HepG2 (cell line): ENCODE results near the gene EFCAB11. TPM values are rescaled to one million over a fixed set of nuclear protein-coding genes. Genes with fewer than 3 reads are reported as not detected.
A peak's percentile ranks its signal among the peaks of the same experiment; 100 is the strongest.

Source experiments
- ATAC-seq: fragments of 200-7000 bp; cut with Tn5 transposase; 3 replicates; pipeline ENCODE4 v1.9.1; 2020; ENCODE audit warnings: mild to moderate bottlenecking, moderate library complexity
- BruUV-seq: library from RNA; stranded (reverse); fragments of 400-500 nt; replicated peaks from 2 replicates; lab custom pipeline; 2021; lab: Mats Ljungman, UMichigan
- CTCF ChIA-PET: fragments of 300-600 bp; formaldehyde crosslinking; extraction: SDS; loops from one replicate; lab custom pipeline; 2021; ENCODE audit warnings: low total read pairs, inconsistent platforms, low intra/inter-chr PET ratio; lab: Yijun Ruan, JAX
- POLR2A ChIA-PET: fragments of 350-600 bp; sonication (Branson Sonifier 250); formaldehyde crosslinking; loops from one replicate; lab custom pipeline; 2020; ENCODE audit warnings: antibody characterized with exemption, inconsistent platforms; lab: Yijun Ruan, JAX
- DNase-seq: peaks from one replicate; pipeline ENCODE4 v3.0.0-alpha.2; 2015; ENCODE audit warnings: low spot score
- FAIRE-seq: peaks from 3 replicates; lab custom pipeline; 2011; peaks lifted over from hg19 to GRCh38; lab: Jason Lieb, UNC
- H2AFZ ChIP-seq: one replicate; pipeline ENCODE4 v1.6.1; 2011; ENCODE audit warnings: low read length, inconsistent platforms
- H3K27ac ChIP-seq: fragments of 300-600 bp; 3 replicates; pipeline ENCODE4 v1.8.0; 2011; ENCODE audit warnings: mixed run types, mild to moderate bottlenecking, mixed read lengths, low read length, inconsistent platforms; ENCODE audit not compliant: insufficient read depth; ENCODE audit errors: extremely low read length
- H3K27me3 ChIP-seq, 2 experiments: fragments of 200-600 bp in 1 of 2; 2 replicates in 1 of 2; 3 replicates in 1 of 2; pipeline versions ENCODE4 v1.6.0 to v1.8.0; 2011; ENCODE audit warnings: low read length in 2 of 2, mild to moderate bottlenecking in 2 of 2, moderate library complexity in 2 of 2, inconsistent platforms in 1 of 2; ENCODE audit not compliant: insufficient read depth in 2 of 2, control insufficient read depth in 1 of 2
- H3K36me3 ChIP-seq, 2 experiments: fragments of 200-600 bp in 1 of 2; replicated peaks in 1 of 2; 2 replicates in 1 of 2; 3 replicates in 1 of 2; pipeline versions ENCODE4 v1.5.1 to v1.8.0; 2011; ENCODE audit warnings: low read length in 2 of 2, inconsistent platforms in 1 of 2; ENCODE audit not compliant: insufficient read depth in 2 of 2, control insufficient read depth in 1 of 2
- H3K4me1 ChIP-seq: 2 replicates; pipeline ENCODE4 v1.5.1; 2012; ENCODE audit warnings: low read length, inconsistent platforms; ENCODE audit not compliant: insufficient read depth
- H3K4me2 ChIP-seq: 2 replicates; pipeline ENCODE4 v1.6.0; 2011; ENCODE audit warnings: low read depth, low read length, inconsistent platforms
- H3K4me3 ChIP-seq, 3 experiments: fragments of 200-600 bp in 1 of 3; sonication (generic), shearing (Covaris generic) in 1 of 3; replicated peaks in 1 of 3; 2 replicates each; pipeline ENCODE4 v1.5.1; 2011 to 2016; ENCODE audit warnings: low read length in 3 of 3, inconsistent platforms in 2 of 3, low read depth in 2 of 3, mild to moderate bottlenecking in 2 of 3, control low read depth in 1 of 3, mixed read lengths in 1 of 3; ENCODE audit not compliant: insufficient read depth in 1 of 3
- H3K79me2 ChIP-seq: one replicate; pipeline ENCODE4 v1.6.1; 2011; ENCODE audit warnings: low read length, inconsistent platforms; ENCODE audit not compliant: insufficient read depth
- H3K9ac ChIP-seq: 2 replicates; pipeline ENCODE4 v1.6.0; 2011; ENCODE audit warnings: mild to moderate bottlenecking, low read depth, low read length, inconsistent platforms; ENCODE audit not compliant: insufficient read depth
- H3K9me3 ChIP-seq: 2 replicates; pipeline ENCODE4 v1.5.1; 2012; ENCODE audit warnings: mild to moderate bottlenecking, low read length
- H4K20me1 ChIP-seq: 2 replicates; pipeline ENCODE4 v1.6.0; 2011; ENCODE audit warnings: inconsistent platforms, mild to moderate bottlenecking, low read length, moderate library complexity; ENCODE audit not compliant: insufficient read depth
- FOSL2 ChIP-seq: sonication (generic); formaldehyde crosslinking; IDR thresholded peaks from 2 replicates; pipeline ENCODE4 v1.4.0; 2020; ENCODE audit warnings: missing genetic modification reagents
- NFIB ChIP-seq: sonication (generic); formaldehyde crosslinking; IDR thresholded peaks from 2 replicates; pipeline ENCODE4 v1.9.0; 2021; ENCODE audit warnings: missing genetic modification reagents, mild to moderate bottlenecking, borderline replicate concordance
- TFDP2 ChIP-seq: sonication (generic); formaldehyde crosslinking; IDR thresholded peaks from 2 replicates; pipeline ENCODE4 v1.4.0; 2020; ENCODE audit warnings: missing genetic modification reagents
- ZMYM3 ChIP-seq: sonication (generic); formaldehyde crosslinking; IDR thresholded peaks from 2 replicates; pipeline ENCODE4 v1.5.1; 2020; ENCODE audit warnings: mild to moderate bottlenecking, missing genetic modification reagents
- ZMYM4 ChIP-seq: sonication (generic); formaldehyde crosslinking; IDR thresholded peaks from 2 replicates; pipeline ENCODE4 v1.8.1; 2023; ENCODE audit warnings: mild to moderate bottlenecking, missing genetic modification reagents
- ZNF207 ChIP-seq: fragments of 450-650 bp; IDR thresholded peaks from 2 replicates; pipeline ENCODE4 v1.6.1; 2016; ENCODE audit warnings: antibody characterized with exemption, borderline replicate concordance
- ZNF629 ChIP-seq: sonication (generic); formaldehyde crosslinking; conservative IDR thresholded peaks from 2 replicates; pipeline ENCODE4 v1.5.0; 2020; ENCODE audit warnings: missing genetic modification reagents
- ZNF710 ChIP-seq: sonication (generic); formaldehyde crosslinking; IDR thresholded peaks from 2 replicates; pipeline ENCODE4 v1.5.0; 2020; ENCODE audit warnings: mild to moderate bottlenecking, missing genetic modification reagents, borderline replicate concordance
- ZNF773 ChIP-seq: sonication (generic); formaldehyde crosslinking; IDR thresholded peaks from 2 replicates; pipeline ENCODE4 v1.4.0; 2020; ENCODE audit warnings: missing genetic modification reagents, borderline replicate concordance
- ZSCAN30 ChIP-seq: sonication (generic); formaldehyde crosslinking; IDR thresholded peaks from 2 replicates; pipeline ENCODE4 v1.5.0; 2020; ENCODE audit warnings: mild to moderate bottlenecking, missing genetic modification reagents
- WGBS: methylation state at CpG from one replicate; pipeline ENCODE4 v1.1.6; 2017; ENCODE audit warnings: low lambda C conversion rate; 5-methylcytosine and 5-hydroxymethylcytosine counted together
- in situ Hi-C: cut with HindIII; loops from 2 replicates; pipeline ENCODE4 v1.10.0; 2017; ENCODE audit warnings: low pct_unique_long_range_greater_than_20kb; ENCODE audit not compliant: extremely low pct_ligation_motif_present
- intact Hi-C: fragments of 100-400 bp; cut with micrococcal nuclease; formaldehyde crosslinking; loops from one replicate; pipeline ENCODE4 v1.10.0; 2022; ENCODE audit not compliant: unreplicated experiment
- polyA plus RNA-seq, 8 experiments: library from polyadenylated mRNA; depleted of rRNA in 3 of 8; stranded (reverse) in 7 of 8; unstranded in 1 of 8; fragments of >200 nt; fragmentation: Illumina TruSeq in 4 of 8; extraction: Trizol in 4 of 8; gene quantifications; 2 replicates each; pipeline versions ENCODE4 v1.2.1 to v1.2.3, GENCODE V29; 2011 to 2016; ENCODE audit warnings: low read depth in 4 of 8, missing spikeins in 1 of 8, mixed read lengths in 1 of 8; ENCODE audit not compliant: insufficient read depth in 1 of 8
- total RNA-seq, 5 experiments: library from RNA; depleted of rRNA; stranded (reverse); fragments of >200 nt; fragmentation: Illumina TruSeq; extraction: Trizol; gene quantifications; 2 replicates each; pipeline ENCODE4 v1.2.3, GENCODE V29; 2016; ENCODE audit warnings: low read depth in 1 of 5

EFCAB11 gene
- total and polyA plus RNA-seq, 2 of the 13 experiments (the other 11 are each of a cell fraction or from before 2014, with no cell fraction given), result 8.2 to 31.5 TPM

- in situ Hi-C loops (loop anchor here (10.0 to 25.0 kb wide), 3 partner anchors 124 to 672 kb away; partner anchors contain the start of gene FOXN3), intact Hi-C loops (no loop called here)
- Histone ChIP-seq H3K4me2 (0 out of 2 replicates have a peak overlapping the region, but pooled peaks have one; percentile 30), H3K9me3 (no peaks in the 10 kb centered on the region), H3K27me3 (no peaks in the 10 kb centered on the region), H3K9ac (no peak overlapping the region), H3K27ac (peak overlapping the region; percentile 39), H3K36me3 (no peaks in the 10 kb centered on the region), H4K20me1 (no peaks in the 10 kb centered on the region), H3K79me2 (peaks cover 2% of the 10 kb centered on the region), H3K4me1 (peaks cover 61% of the 10 kb centered on the region), H2AFZ (no peak overlapping the region), H3K4me3 (no peak overlapping the region)
- no peak for TF ChIP-seq TFDP2 (CRISPR knock-in tag)
- TF ChIP-seq ZNF207, result no peak
- TF ChIP-seq FOSL2 (CRISPR knock-in tag), result 0 out of 2 replicates have a peak, but pooled peaks have one; percentile 18
- TF ChIP-seq NFIB, result no peak
- peak; percentile 41; the same call in 1 of the 2 replicates for TF ChIP-seq ZMYM4 (CRISPR knock-in tag)
- ATAC-seq (no peak), DNase-seq (no peak), FAIRE-seq (no peak)
- ChIA-PET POLR2A (no interaction called here), CTCF (no interaction called here)
- WGBS, result 93% methylated on average over 9 of the region's 9 CpGs
- BruUV-seq, result no TSS peak
Measured at GRCh38 chr14:89908712-89909450, 45.6 kb downstream of the EFCAB11 start.

- ChIA-PET POLR2A (no interaction called here), CTCF (no interaction called here)
- Histone ChIP-seq H3K4me2 (no peak overlapping the region), H3K27ac (no peak overlapping the region), H3K79me2 (peaks cover 2% of the 10 kb centered on the region), H3K9ac (no peak overlapping the region), H3K27me3 (no peaks in the 10 kb centered on the region), H3K4me1 (peaks cover 54% of the 10 kb centered on the region), H3K9me3 (no peaks in the 10 kb centered on the region), H3K36me3 (no peaks in the 10 kb centered on the region), H3K4me3 (no peak overlapping the region), H4K20me1 (no peaks in the 10 kb centered on the region), H2AFZ (no peak overlapping the region)
- no TSS peak for BruUV-seq
- in situ Hi-C loops, result loop anchor here (10.0 to 25.0 kb wide), 3 partner anchors 123 to 670 kb away; partner anchors contain the start of gene FOXN3
- DNase-seq (no peak), ATAC-seq (no peak), FAIRE-seq (no peak)
- WGBS, result 88% methylated on average over 4 of the region's 4 CpGs
- intact Hi-C loops, result no loop called here
- TF ChIP-seq ZNF629 (CRISPR knock-in tag), result peak; percentile 31; the same call in 1 of the 2 replicates
- no peak for TF ChIP-seq ZSCAN30 (CRISPR knock-in tag)
- TF ChIP-seq ZMYM3 (CRISPR knock-in tag), result 0 out of 2 replicates have a peak, but pooled peaks have one; percentile 14
- no peak for TF ChIP-seq ZNF710
- 0 out of 2 replicates have a peak, but pooled peaks have one; percentile 25 for TF ChIP-seq ZMYM4 (CRISPR knock-in tag)
- no peak for TF ChIP-seq ZNF773
Measured at GRCh38 chr14:89907655-89908054, 46.9 kb downstream of the EFCAB11 start.
